HepG2 (cell line): ENCODE measurements around the gene LSS. TPM values are rescaled to one million over a fixed set of nuclear protein-coding genes. Genes with fewer than 3 reads are reported as not detected.

Experiments used
- ATAC-seq: fragments of 200-7000 bp; cut with Tn5 transposase; 3 replicates; pipeline ENCODE4 v1.9.1; 2020; ENCODE audit warnings: mild to moderate bottlenecking, moderate library complexity
- BruUV-seq: library from RNA; stranded (reverse); fragments of 400-500 nt; replicated peaks from 2 replicates; lab custom pipeline; 2021; lab: Mats Ljungman, UMichigan
- CTCF ChIA-PET: fragments of 300-600 bp; formaldehyde crosslinking; extraction: SDS; loops from one replicate; lab custom pipeline; 2021; ENCODE audit warnings: low total read pairs, inconsistent platforms, low intra/inter-chr PET ratio; lab: Yijun Ruan, JAX
- POLR2A ChIA-PET: fragments of 350-600 bp; sonication (Branson Sonifier 250); formaldehyde crosslinking; loops from one replicate; lab custom pipeline; 2020; ENCODE audit warnings: antibody characterized with exemption, inconsistent platforms; lab: Yijun Ruan, JAX
- DNase-seq: peaks from one replicate; pipeline ENCODE4 v3.0.0-alpha.2; 2015; ENCODE audit warnings: low spot score
- FAIRE-seq: peaks from 3 replicates; lab custom pipeline; 2011; peaks lifted over from hg19 to GRCh38; lab: Jason Lieb, UNC
- H2AFZ ChIP-seq: one replicate; pipeline ENCODE4 v1.6.1; 2011; ENCODE audit warnings: low read length, inconsistent platforms
- H3K27ac ChIP-seq: fragments of 300-600 bp; 3 replicates; pipeline ENCODE4 v1.8.0; 2011; ENCODE audit warnings: mixed run types, mild to moderate bottlenecking, mixed read lengths, low read length, inconsistent platforms; ENCODE audit not compliant: insufficient read depth; ENCODE audit errors: extremely low read length
- H3K27me3 ChIP-seq, 2 experiments: fragments of 200-600 bp in 1 of 2; 2 replicates in 1 of 2; 3 replicates in 1 of 2; pipeline versions ENCODE4 v1.6.0 to v1.8.0; 2011; ENCODE audit warnings: low read length in 2 of 2, mild to moderate bottlenecking in 2 of 2, moderate library complexity in 2 of 2, inconsistent platforms in 1 of 2; ENCODE audit not compliant: insufficient read depth in 2 of 2, control insufficient read depth in 1 of 2
- H3K36me3 ChIP-seq, 2 experiments: fragments of 200-600 bp in 1 of 2; replicated peaks in 1 of 2; 2 replicates in 1 of 2; 3 replicates in 1 of 2; pipeline versions ENCODE4 v1.5.1 to v1.8.0; 2011; ENCODE audit warnings: low read length in 2 of 2, inconsistent platforms in 1 of 2; ENCODE audit not compliant: insufficient read depth in 2 of 2, control insufficient read depth in 1 of 2
- H3K4me1 ChIP-seq: 2 replicates; pipeline ENCODE4 v1.5.1; 2012; ENCODE audit warnings: low read length, inconsistent platforms; ENCODE audit not compliant: insufficient read depth
- H3K4me2 ChIP-seq: 2 replicates; pipeline ENCODE4 v1.6.0; 2011; ENCODE audit warnings: low read depth, low read length, inconsistent platforms
- H3K4me3 ChIP-seq, 3 experiments: fragments of 200-600 bp in 1 of 3; sonication (generic), shearing (Covaris generic) in 1 of 3; replicated peaks in 1 of 3; 2 replicates each; pipeline ENCODE4 v1.5.1; 2011 to 2016; ENCODE audit warnings: low read length in 3 of 3, inconsistent platforms in 2 of 3, low read depth in 2 of 3, mild to moderate bottlenecking in 2 of 3, control low read depth in 1 of 3, mixed read lengths in 1 of 3; ENCODE audit not compliant: insufficient read depth in 1 of 3
- H3K79me2 ChIP-seq: one replicate; pipeline ENCODE4 v1.6.1; 2011; ENCODE audit warnings: low read length, inconsistent platforms; ENCODE audit not compliant: insufficient read depth
- H3K9ac ChIP-seq: 2 replicates; pipeline ENCODE4 v1.6.0; 2011; ENCODE audit warnings: mild to moderate bottlenecking, low read depth, low read length, inconsistent platforms; ENCODE audit not compliant: insufficient read depth
- H3K9me3 ChIP-seq: 2 replicates; pipeline ENCODE4 v1.5.1; 2012; ENCODE audit warnings: mild to moderate bottlenecking, low read length
- H4K20me1 ChIP-seq: 2 replicates; pipeline ENCODE4 v1.6.0; 2011; ENCODE audit warnings: inconsistent platforms, mild to moderate bottlenecking, low read length, moderate library complexity; ENCODE audit not compliant: insufficient read depth
- HOXA5 ChIP-seq: sonication (generic); formaldehyde crosslinking; IDR thresholded peaks from 2 replicates; pipeline ENCODE4 v1.4.0; 2020; ENCODE audit warnings: missing genetic modification reagents
- MED13 ChIP-seq: sonication (generic); formaldehyde crosslinking; IDR thresholded peaks from 2 replicates; pipeline ENCODE4 v1.5.0; 2020; ENCODE audit warnings: missing genetic modification reagents
- NCOA1 ChIP-seq: sonication (generic); formaldehyde crosslinking; IDR thresholded peaks from 2 replicates; pipeline ENCODE4 v1.9.0; 2021; ENCODE audit warnings: missing genetic modification reagents
- NR2C2 ChIP-seq: sonication (generic); formaldehyde crosslinking; IDR thresholded peaks from 2 replicates; pipeline ENCODE4 v1.4.0; 2020; ENCODE audit warnings: missing genetic modification reagents, mild to moderate bottlenecking, moderate library complexity, borderline replicate concordance
- POLR2AphosphoS2 ChIP-seq: IDR thresholded peaks from 2 replicates; pipeline ENCODE4 v1.6.1; 2011; ENCODE audit warnings: low read depth, low read length, improper control_type of control experiment
- SAP130 ChIP-seq: IDR thresholded peaks from 2 replicates; pipeline ENCODE4 v1.6.1; 2016; ENCODE audit warnings: low read depth
- ZBTB20 ChIP-seq: sonication (generic); formaldehyde crosslinking; IDR thresholded peaks from 2 replicates; pipeline ENCODE4 v1.8.1; 2023; ENCODE audit warnings: missing genetic modification reagents, low read depth, mild to moderate bottlenecking, borderline replicate concordance
- WGBS: methylation state at CpG from one replicate; pipeline ENCODE4 v1.1.6; 2017; ENCODE audit warnings: low lambda C conversion rate; 5-methylcytosine and 5-hydroxymethylcytosine counted together
- in situ Hi-C: cut with HindIII; loops from 2 replicates; pipeline ENCODE4 v1.10.0; 2017; ENCODE audit warnings: low pct_unique_long_range_greater_than_20kb; ENCODE audit not compliant: extremely low pct_ligation_motif_present
- intact Hi-C: fragments of 100-400 bp; cut with micrococcal nuclease; formaldehyde crosslinking; loops from one replicate; pipeline ENCODE4 v1.10.0; 2022; ENCODE audit not compliant: unreplicated experiment
- polyA plus RNA-seq, 8 experiments: library from polyadenylated mRNA; depleted of rRNA in 3 of 8; stranded (reverse) in 7 of 8; unstranded in 1 of 8; fragments of >200 nt; fragmentation: Illumina TruSeq in 4 of 8; extraction: Trizol in 4 of 8; gene quantifications; 2 replicates each; pipeline versions ENCODE4 v1.2.1 to v1.2.3, GENCODE V29; 2011 to 2016; ENCODE audit warnings: low read depth in 4 of 8, missing spikeins in 1 of 8, mixed read lengths in 1 of 8; ENCODE audit not compliant: insufficient read depth in 1 of 8
- total RNA-seq, 5 experiments: library from RNA; depleted of rRNA; stranded (reverse); fragments of >200 nt; fragmentation: Illumina TruSeq; extraction: Trizol; gene quantifications; 2 replicates each; pipeline ENCODE4 v1.2.3, GENCODE V29; 2016; ENCODE audit warnings: low read depth in 1 of 5
- TF ChIP-seq, protein P1 (sequence below): sonication (generic); formaldehyde crosslinking; IDR thresholded peaks from one replicate; pipeline ENCODE4 v1.5.1; 2020; ENCODE audit warnings: mild to moderate bottlenecking, missing genetic modification reagents; ENCODE audit errors: not compliant biosample characterization
- TF ChIP-seq, protein P2 (sequence below): IDR thresholded peaks from 2 replicates; pipeline ENCODE4 v1.6.1; 2016; ENCODE audit warnings: low read depth, borderline replicate concordance
- TF ChIP-seq, protein P3 (sequence below): sonication (generic); formaldehyde crosslinking; IDR thresholded peaks from 2 replicates; pipeline ENCODE4 v1.9.0; 2021; ENCODE audit warnings: missing genetic modification reagents, borderline replicate concordance

LSS gene
- total and polyA plus RNA-seq, 2 of the 13 experiments (the other 11 are each of a cell fraction or from before 2014, with no cell fraction given): 72.6 to 113 TPM

DNA sequence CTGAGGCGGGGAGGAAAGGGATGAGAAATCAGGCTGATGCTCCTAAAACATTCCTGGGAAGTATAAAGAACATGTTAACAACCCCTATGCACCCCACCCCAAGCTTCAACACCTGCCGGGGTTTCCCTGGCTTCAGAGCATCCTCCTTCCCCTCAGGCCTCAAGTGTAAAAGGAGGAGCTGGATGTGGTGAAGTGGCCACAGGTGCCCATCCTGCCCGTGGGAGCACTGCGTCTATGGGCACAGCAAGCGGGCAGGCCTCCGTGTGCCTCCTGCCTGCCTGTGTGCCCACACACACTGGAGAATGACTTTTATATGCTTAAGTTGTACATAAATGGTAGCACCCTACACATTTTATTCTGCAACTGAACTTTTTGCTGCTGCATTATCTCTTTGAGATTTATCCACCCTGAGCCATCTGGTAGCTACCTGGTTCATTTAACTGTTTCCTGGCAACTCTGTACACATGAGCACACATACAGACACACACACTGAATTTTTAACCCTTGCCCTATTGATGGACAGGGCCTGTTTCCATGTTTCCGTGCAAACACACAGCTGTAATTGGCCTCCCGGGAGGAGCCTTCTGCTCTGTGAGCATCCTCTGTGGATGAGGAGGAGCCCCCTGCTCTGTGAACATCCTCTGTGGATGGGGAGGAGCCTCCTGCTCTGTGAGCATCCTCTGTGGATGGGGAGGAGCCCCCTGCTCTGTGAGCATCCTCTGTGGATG is 59.8 kb downstream of the LSS start (continued):
- TF ChIP-seq, protein P1, sequence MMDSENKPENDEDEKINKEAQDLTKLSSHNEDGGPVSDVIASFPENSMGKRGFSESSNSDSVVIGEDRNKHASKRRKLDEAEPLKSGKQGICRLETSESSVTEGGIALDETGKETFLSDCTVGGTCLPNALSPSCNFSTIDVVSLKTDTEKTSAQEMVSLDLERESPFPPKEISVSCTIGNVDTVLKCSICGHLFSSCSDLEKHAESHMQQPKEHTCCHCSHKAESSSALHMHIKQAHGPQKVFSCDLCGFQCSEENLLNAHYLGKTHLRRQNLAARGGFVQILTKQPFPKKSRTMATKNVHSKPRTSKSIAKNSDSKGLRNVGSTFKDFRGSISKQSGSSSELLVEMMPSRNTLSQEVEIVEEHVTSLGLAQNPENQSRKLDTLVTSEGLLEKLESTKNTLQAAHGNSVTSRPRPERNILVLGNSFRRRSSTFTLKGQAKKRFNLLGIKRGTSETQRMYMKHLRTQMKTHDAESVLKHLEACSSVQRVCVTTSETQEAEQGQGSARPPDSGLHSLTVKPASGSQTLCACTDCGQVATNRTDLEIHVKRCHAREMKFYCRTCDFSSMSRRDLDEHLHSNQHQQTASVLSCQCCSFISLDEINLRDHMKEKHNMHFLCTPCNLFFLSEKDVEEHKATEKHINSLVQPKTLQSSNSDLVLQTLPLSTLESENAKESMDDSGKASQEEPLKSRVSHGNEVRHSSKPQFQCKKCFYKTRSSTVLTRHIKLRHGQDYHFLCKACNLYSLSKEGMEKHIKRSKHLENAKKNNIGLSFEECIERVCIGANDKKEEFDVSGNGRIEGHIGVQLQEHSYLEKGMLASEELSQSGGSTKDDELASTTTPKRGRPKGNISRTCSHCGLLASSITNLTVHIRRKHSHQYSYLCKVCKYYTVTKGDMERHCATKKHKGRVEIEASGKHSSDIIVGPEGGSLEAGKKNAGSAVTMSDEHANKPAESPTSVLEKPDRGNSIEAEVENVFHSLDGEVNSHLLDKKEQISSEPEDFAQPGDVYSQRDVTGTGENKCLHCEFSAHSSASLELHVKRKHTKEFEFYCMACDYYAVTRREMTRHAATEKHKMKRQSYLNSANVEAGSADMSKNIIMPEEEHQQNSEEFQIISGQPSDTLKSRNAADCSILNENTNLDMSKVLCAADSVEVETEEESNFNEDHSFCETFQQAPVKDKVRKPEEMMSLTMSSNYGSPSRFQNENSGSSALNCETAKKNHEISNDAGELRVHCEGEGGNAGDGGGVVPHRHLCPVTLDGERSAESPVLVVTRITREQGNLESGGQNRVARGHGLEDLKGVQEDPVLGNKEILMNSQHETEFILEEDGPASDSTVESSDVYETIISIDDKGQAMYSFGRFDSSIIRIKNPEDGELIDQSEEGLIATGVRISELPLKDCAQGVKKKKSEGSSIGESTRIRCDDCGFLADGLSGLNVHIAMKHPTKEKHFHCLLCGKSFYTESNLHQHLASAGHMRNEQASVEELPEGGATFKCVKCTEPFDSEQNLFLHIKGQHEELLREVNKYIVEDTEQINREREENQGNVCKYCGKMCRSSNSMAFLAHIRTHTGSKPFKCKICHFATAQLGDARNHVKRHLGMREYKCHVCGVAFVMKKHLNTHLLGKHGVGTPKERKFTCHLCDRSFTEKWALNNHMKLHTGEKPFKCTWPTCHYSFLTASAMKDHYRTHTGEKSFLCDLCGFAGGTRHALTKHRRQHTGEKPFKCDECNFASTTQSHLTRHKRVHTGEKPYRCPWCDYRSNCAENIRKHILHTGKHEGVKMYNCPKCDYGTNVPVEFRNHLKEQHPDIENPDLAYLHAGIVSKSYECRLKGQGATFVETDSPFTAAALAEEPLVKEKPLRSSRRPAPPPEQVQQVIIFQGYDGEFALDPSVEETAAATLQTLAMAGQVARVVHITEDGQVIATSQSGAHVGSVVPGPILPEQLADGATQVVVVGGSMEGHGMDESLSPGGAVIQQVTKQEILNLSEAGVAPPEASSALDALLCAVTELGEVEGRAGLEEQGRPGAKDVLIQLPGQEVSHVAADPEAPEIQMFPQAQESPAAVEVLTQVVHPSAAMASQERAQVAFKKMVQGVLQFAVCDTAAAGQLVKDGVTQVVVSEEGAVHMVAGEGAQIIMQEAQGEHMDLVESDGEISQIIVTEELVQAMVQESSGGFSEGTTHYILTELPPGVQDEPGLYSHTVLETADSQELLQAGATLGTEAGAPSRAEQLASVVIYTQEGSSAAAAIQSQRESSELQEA (CRISPR knock-in tag): no peak

DNA sequence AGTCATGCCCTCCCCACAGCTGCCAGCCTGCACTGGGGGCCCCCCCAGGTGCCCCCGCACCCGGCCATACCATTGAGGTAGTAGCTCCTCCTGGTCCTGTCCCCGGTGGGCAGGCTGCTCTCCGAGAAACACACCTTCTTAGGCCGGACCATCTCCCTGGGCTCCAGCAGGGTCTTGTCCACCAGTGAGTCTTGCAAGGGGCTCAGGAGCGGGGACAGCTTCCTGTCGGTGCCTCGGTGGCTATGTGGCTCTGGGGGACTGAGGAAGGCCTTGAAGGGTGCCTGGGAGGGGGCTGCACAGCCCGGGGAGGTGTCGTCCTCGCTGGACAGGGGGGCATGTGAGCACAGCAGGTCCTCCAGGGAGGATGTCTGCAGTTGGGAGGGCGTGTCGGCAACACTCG is 60.3 kb downstream of the LSS start:
- no peak overlapping the region for H3K4me2 ChIP-seq
- H3K9me3 ChIP-seq: no peaks in the 10 kb centered on the region
- H4K20me1 ChIP-seq: no peaks in the 10 kb centered on the region
- H2AFZ ChIP-seq: no peak overlapping the region
- H3K9ac ChIP-seq: no peak overlapping the region
- DNase-seq (no peak), ATAC-seq (no peak), FAIRE-seq (no peak)
- no peaks in the 10 kb centered on the region for H3K36me3 ChIP-seq
- H3K79me2 ChIP-seq: no peaks in the 10 kb centered on the region
- no peak overlapping the region for H3K27ac ChIP-seq
- in situ Hi-C loops (no loop called here), intact Hi-C loops (no loop called here)
- no peaks in the 10 kb centered on the region; a peak in 1 of 5 replicates for H3K27me3 ChIP-seq
- no peaks in the 10 kb centered on the region for H3K4me1 ChIP-seq
- H3K4me3 ChIP-seq: no peak overlapping the region
- no TSS peak for BruUV-seq
- ChIA-PET CTCF (no interaction called here), POLR2A (no interaction called here)
- 65% methylated on average over 5 of the region's 14 CpGs for WGBS
- TF ChIP-seq SAP130 (CRISPR knock-in tag) (no peak), MED13 (no peak), POLR2AphosphoS2 (no peak), ZBTB20 (CRISPR knock-in tag) (no peak), NCOA1 (no peak), HOXA5 (no peak), NR2C2 (CRISPR knock-in tag) (no peak)
- TF ChIP-seq, protein P2, sequence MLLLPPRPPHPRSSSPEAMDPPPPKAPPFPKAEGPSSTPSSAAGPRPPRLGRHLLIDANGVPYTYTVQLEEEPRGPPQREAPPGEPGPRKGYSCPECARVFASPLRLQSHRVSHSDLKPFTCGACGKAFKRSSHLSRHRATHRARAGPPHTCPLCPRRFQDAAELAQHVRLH (CRISPR knock-in tag): no peak
- TF ChIP-seq, protein P3, sequence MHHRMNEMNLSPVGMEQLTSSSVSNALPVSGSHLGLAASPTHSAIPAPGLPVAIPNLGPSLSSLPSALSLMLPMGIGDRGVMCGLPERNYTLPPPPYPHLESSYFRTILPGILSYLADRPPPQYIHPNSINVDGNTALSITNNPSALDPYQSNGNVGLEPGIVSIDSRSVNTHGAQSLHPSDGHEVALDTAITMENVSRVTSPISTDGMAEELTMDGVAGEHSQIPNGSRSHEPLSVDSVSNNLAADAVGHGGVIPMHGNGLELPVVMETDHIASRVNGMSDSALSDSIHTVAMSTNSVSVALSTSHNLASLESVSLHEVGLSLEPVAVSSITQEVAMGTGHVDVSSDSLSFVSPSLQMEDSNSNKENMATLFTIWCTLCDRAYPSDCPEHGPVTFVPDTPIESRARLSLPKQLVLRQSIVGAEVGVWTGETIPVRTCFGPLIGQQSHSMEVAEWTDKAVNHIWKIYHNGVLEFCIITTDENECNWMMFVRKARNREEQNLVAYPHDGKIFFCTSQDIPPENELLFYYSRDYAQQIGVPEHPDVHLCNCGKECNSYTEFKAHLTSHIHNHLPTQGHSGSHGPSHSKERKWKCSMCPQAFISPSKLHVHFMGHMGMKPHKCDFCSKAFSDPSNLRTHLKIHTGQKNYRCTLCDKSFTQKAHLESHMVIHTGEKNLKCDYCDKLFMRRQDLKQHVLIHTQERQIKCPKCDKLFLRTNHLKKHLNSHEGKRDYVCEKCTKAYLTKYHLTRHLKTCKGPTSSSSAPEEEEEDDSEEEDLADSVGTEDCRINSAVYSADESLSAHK (CRISPR knock-in tag): no peak
